NOMO-1 treated with DMSO at 0.1 percent for 48 hours (cell line): ENCODE data around the gene METTL15.
A peak's percentile ranks its signal among the peaks of the same experiment; 100 is the strongest.
"Not testable (repeated sequence)": the region's sequence is repeated elsewhere in the genome, so short reads cannot be mapped to it uniquely, and the experiment has no call there.

ENCODE experiments used
- DNase-seq: peaks from one replicate; lab custom pipeline; 2025; ENCODE audit not compliant: unreplicated experiment; lab: John Stamatoyannopoulos, UW

The METTL15 gene

GRCh38 chr11:28108958-28109357, 770 bp downstream of the METTL15 start:
- no peak for DNase-seq

- DNase-seq: peak; percentile 28
Measured at GRCh38 chr11:28110108-28110820, 2.1 kb downstream of the METTL15 start.

- no peak for DNase-seq
Measured at GRCh38 chr11:28110821-28111200, 2.6 kb downstream of the METTL15 start.

DNA sequence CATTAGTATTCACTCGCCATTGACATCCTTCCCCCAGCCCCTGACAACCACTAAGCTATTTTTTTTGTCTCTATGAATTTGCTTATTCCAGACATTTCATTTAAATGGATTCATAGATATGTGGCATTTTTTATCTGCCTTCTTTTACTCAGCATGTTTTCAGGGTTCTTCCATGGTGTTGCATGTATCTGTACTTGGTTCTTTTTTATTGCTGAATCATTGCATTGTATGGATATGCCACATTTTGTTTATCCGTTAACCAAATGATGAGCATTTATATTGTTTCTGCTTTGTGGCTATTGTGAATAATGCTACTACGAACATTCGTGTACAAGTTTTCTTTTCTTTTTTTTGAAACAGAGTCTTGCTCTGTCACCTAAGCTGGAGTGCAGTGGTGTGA, 5.9 kb downstream of the METTL15 start:
- no peak for DNase-seq

GRCh38 chr11:28114731-28115130, 6.5 kb downstream of the METTL15 start:
- no peak for DNase-seq

DNA sequence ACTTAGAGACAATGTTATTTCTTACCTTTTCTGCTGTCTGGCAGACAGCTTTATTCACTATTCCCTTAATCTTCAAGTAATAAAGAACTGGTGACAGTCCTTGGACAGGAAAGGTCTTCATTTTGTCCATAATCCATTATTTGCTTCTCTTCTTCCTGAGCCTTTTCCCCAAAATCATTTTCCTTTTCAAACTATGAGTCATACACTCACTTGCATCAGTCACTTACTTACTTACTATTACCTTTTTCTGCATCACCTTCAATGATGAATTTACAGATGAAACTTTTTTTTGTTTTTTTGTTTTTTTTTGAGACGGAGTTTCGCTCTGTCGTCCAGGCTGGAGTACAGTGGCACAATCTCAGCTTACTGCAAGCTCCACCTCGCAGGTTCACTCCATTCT, 9.5 kb downstream of the METTL15 start:
- no peak for DNase-seq

DNA sequence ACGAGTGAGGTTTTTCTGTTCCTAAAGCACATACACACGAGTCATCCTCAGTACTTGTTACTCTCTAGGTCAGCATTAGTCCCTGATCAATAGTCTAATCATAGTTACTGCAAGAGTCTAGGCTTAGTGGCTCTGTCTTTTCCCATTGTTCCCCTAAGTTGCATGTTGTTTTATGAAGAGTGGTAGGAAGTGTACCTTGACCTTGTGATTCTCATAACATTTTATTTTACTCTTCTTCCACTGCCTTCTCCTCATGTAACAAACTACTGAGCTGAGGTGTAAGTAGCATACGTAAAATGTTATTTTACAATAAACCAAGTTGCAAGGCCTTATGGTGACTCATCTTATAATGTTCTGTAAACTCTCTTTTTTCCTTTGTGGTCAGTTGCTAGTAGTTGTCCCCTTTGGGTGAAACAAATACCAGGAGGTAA, 15.0 kb downstream of the METTL15 start:
- DNase-seq: no peak

DNA sequence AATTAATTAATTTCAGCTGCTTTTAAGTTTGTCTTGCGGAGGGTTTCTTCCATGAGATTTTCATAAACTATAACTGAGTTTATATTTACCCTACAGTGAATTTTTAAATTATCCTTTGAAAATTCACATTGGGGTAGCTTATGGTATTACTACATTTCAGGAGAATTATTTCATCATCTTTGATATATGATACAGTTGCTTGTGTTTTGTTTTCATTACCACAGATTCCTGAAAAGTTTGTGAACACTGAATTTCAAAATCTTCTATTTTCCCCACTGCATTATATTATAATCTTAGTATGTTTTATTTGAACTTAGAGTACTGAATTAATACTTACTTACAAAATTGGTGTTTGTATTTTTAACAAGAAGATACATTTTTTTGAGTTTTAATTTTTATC, 24.4 kb downstream of the METTL15 start:
- no peak for DNase-seq

GRCh38 chr11:28133146-28133545, 25.0 kb downstream of the METTL15 start:
- no peak for DNase-seq

DNA sequence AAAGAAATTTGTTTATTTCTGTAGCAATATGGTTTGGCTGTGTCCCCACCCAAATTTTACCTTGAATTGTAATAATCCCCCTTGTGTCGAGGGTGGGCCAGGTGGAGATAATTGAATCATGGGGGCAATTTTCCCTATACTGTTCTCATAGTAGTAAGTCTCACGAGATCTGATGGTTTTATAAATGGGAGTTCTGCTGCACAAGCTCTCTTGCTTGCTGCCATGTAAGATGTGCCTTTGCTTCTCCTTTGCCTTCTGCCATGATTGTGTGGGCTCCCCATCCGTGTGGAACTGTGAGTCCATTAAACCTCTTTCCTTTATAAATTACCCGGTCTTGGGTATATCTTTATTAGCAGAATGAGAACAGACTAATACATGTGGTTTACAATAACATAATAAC, 28.0 kb downstream of the METTL15 start:
- not testable (repeated sequence) for DNase-seq

GRCh38 chr11:28137366-28137765, 29.2 kb downstream of the METTL15 start:
- no peak for DNase-seq

DNA sequence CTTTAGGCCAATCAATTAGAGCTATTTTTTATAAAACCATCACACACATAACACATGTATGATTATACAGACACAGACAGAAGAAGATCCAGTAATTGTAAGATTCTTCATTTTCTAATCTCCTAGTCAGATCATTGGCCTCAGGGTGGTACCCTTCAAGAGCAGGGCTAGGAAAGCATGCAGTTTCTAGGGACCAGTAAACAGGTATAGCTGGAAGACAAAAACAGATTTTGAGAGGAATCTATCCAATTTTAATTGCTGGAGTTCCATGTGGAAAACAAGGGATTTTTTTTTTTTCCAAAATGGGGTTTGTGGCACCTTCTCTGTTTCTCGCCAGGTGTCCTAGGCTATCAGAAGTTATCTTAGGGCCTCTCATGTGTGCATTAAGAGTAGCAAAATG, 29.6 kb downstream of the METTL15 start:
- no peak for DNase-seq

GRCh38 chr11:28139841-28140415, 31.7 kb downstream of the METTL15 start:
- DNase-seq: no peak

DNA sequence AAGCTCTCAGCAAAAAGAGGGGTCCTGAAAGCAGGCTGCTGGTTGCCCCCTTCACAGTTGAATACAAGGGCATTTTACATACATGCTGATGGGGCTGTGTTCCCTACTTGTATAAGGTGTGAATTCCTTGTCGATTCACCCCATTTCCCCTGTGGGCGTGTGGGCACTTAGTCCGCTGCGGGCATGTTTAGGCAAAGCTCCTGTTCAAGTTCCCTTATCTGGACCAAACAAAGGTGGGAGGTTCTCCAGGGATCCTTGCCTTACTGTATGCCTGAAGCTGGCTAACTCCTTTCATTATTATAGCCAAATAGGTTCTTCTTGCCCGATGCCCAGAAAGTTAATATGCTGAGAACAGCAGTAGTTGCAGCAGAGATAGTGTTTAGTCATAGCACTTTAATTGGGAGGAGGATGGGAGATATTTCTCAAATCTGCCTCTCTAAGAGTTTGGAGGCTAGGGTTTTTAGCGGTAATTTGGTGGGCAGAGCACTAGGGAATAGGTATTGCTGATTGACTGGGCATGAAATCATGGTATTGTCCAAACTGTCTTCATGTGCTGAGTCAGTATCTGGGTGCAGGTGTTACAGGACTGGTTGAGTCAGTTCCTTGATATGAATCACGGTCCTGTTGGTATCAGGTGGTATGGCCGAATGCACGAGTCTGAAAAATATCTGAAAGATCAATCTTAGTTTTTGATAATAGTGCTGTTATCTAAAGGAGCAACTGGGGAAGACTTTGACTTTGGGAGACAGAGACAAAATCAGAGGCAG, 32.7 kb downstream of the METTL15 start:
- DNase-seq: no peak

DNA sequence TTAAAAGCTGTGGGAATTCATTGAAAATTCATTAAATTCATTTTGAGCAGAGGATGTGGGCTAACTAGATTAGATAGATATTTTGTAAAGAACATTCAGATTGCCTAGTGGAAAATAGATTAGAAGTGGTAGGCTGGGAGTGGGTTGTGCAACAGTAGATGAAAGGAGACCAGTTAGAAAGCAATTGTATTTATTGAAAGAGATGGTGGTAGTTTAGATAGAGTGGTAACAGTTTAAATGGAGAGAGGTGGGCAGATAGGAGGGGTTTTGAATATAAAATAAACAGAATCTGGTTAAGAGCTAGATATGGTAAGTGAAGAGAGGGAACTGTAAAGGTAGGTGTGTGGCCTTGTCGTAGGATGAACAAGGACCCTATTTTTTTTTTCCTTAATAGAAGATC, 34.5 kb downstream of the METTL15 start:
- DNase-seq: no peak

GRCh38 chr11:28144808-28145207, 36.6 kb downstream of the METTL15 start:
- DNase-seq: no peak

- no peak for DNase-seq
Measured at GRCh38 chr11:28146123-28146751, 38.0 kb downstream of the METTL15 start.

GRCh38 chr11:28152743-28153142, 44.6 kb downstream of the METTL15 start:
- no peak for DNase-seq

- no peak for DNase-seq
Measured at GRCh38 chr11:28153586-28153985, 45.4 kb downstream of the METTL15 start.

GRCh38 chr11:28168718-28169117, 60.5 kb downstream of the METTL15 start:
- DNase-seq: no peak

GRCh38 chr11:28169816-28170215, 61.6 kb downstream of the METTL15 start:
- no peak for DNase-seq

- DNase-seq: no peak
Measured at GRCh38 chr11:28170759-28171158, 62.6 kb downstream of the METTL15 start.
